Nephron progenitor cell (in vitro differentiated cells): ENCODE results near the gene CD209.
A peak's percentile ranks its signal among the peaks of the same experiment; 100 is the strongest.

Experiments
- DNase-seq: peaks from one replicate; pipeline ENCODE4 v3.0.0; 2021
- H3K27ac Mint-ChIP-seq: 2 replicates; pipeline ENCODE4 v1.8.0; 2021; ENCODE audit warnings: mild to moderate bottlenecking, moderate library complexity, mixed read lengths
- H3K27me3 Mint-ChIP-seq: 2 replicates; pipeline ENCODE4 v1.8.0; 2021; ENCODE audit warnings: mild to moderate bottlenecking, low read depth, mixed read lengths; ENCODE audit not compliant: poor library complexity
- H3K36me3 Mint-ChIP-seq: 2 replicates; pipeline ENCODE4 v1.8.0; 2021; ENCODE audit warnings: low read depth, mixed read lengths
- H3K4me1 Mint-ChIP-seq: 2 replicates; pipeline ENCODE4 v1.8.0; 2021; ENCODE audit warnings: mixed read lengths
- H3K4me3 Mint-ChIP-seq: 2 replicates; pipeline ENCODE4 v1.8.0; 2021; ENCODE audit warnings: mild to moderate bottlenecking, moderate library complexity, mixed read lengths
- H3K9me3 Mint-ChIP-seq: 2 replicates; pipeline ENCODE4 v1.8.0; 2021; ENCODE audit warnings: mild to moderate bottlenecking, moderate library complexity, mixed read lengths
- TF ChIP-seq, protein P1 (sequence below): fragments of 200-600 bp; sonication (generic); IDR thresholded peaks from 2 replicates; pipeline ENCODE4 v1.5.0; 2021; ENCODE audit warnings: antibody characterized with exemption

The CD209 gene

DNA sequence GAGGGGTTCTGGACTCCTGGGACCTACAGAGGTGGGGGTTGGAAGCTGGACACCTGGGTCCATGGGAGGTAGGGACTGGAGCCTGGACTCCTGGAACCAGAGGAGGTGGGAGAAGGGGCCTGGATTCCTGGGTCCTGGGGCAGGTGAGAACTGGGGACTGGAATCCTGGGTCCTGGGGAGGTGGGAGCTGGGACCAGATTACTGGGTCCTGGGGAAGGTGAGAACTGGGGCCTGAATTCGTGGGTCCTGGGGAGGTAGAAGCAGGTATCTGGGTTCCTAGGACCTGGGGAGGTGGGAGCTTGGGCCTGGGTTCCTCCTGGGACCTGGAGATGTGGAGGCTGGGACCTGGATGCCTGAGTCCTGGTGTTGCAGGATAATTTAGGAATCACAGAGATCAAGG is 16.4 kb upstream of the CD209 start:
- Mint-ChIP-seq H3K4me3 (no peak overlapping the region), H3K27ac (no peak overlapping the region), H3K36me3 (peaks cover 7% of the 10 kb centered on the region), H3K4me1 (no peaks in the 10 kb centered on the region), H3K27me3 (peaks cover 20% of the 10 kb centered on the region), H3K9me3 (peaks cover 33% of the 10 kb centered on the region)
- TF ChIP-seq, protein P1, sequence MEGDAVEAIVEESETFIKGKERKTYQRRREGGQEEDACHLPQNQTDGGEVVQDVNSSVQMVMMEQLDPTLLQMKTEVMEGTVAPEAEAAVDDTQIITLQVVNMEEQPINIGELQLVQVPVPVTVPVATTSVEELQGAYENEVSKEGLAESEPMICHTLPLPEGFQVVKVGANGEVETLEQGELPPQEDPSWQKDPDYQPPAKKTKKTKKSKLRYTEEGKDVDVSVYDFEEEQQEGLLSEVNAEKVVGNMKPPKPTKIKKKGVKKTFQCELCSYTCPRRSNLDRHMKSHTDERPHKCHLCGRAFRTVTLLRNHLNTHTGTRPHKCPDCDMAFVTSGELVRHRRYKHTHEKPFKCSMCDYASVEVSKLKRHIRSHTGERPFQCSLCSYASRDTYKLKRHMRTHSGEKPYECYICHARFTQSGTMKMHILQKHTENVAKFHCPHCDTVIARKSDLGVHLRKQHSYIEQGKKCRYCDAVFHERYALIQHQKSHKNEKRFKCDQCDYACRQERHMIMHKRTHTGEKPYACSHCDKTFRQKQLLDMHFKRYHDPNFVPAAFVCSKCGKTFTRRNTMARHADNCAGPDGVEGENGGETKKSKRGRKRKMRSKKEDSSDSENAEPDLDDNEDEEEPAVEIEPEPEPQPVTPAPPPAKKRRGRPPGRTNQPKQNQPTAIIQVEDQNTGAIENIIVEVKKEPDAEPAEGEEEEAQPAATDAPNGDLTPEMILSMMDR, result no peak
- no peak for DNase-seq

DNA sequence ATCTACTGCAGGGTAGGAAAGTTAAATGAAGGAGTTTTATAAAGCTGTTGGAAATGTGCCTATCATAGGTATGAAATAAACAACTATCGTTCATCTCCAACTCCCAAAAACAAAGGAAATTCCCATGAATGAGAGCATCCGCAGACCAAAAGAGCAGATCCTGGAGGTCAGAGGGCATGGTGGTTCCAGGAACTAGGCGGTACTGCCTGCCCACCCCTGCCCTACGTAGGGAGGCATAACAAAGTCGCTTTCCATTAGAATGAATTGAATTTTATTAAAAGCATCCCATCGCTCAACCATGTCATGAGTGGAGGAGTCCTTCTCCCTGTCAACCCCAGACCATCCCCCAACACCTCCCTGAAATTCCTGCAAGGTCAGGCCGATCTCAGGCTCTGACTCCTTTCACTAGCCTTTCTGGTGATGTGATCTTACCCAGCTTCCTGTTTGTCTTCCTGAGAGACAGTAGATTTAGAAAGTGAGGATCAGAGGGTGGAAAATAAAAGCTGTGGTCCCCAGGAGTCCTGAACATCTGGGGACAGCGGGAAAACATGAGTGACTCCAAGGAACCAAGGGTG is 15.5 kb upstream of the CD209 start, which contains the start of gene CLEC4M:
CLEC4M (plus strand) TSS at position 525 of the 575 bp plus-strand sequence; CDS start at position 549, 24 bp downstream.
- TF ChIP-seq, protein P1, result no peak
- Mint-ChIP-seq H3K4me1 (no peaks in the 10 kb centered on the region), H3K27me3 (peaks cover 20% of the 10 kb centered on the region), H3K27ac (peak within 1 kb of the TSS; percentile 57), H3K4me3 (no peak within 1 kb of the TSS), H3K9me3 (peaks cover 42% of the 10 kb centered on the region), H3K36me3 (peaks cover 7% of the 10 kb centered on the region)
- no peak for DNase-seq

DNA sequence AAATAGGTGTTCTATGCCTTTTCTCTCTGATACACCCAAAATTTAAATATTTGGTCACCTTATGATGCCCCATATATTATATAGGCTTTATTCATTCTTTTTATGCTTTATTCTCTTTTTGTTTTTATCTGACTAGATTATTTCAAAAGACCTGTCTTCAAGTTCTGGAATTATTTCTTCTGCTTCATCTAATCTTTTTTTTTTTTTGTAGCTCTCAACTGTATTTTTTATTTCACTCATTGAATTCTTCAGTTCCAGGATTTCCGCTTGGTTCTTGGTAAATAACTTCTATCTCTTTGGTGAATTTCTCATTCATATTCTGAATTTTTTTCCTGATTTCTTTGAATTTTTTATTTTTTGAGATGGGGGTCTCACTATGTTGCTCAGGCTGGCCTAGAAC is 11.8 kb upstream of the CD209 start:
- H3K36me3 Mint-ChIP-seq, result peaks cover 7% of the 10 kb centered on the region
- H3K4me1 Mint-ChIP-seq, result no peaks in the 10 kb centered on the region
- no peak for DNase-seq
- H3K27me3 Mint-ChIP-seq, result peaks cover 20% of the 10 kb centered on the region
- TF ChIP-seq, protein P1, result no peak
- peaks cover 76% of the 10 kb centered on the region for H3K9me3 Mint-ChIP-seq
- H3K4me3 Mint-ChIP-seq, result no peak overlapping the region
- H3K27ac Mint-ChIP-seq, result no peak overlapping the region

DNA sequence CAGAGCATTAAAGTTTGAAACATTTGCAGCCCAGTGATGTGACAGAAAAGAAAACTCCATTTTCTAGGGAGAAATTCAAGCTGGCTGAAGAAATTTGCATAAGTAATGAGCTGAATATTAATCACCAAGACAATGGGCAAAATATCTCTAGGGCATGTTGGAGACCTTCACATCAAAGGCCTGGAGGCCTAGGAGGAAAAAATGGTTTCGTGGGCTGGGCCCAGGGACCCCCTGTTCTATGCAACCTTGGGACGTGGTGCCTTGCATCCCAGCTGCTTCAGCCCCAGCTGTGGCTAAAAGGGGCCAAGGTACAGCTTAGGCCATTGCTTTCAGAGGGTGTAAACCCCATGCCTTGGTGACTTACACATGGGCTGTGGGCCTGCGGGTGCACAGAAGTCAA is 10.0 kb upstream of the CD209 start:
- DNase-seq, result no peak
- Mint-ChIP-seq H3K27ac (no peak overlapping the region), H3K36me3 (peaks cover 7% of the 10 kb centered on the region), H3K27me3 (peaks cover 21% of the 10 kb centered on the region), H3K4me1 (no peaks in the 10 kb centered on the region), H3K4me3 (no peak overlapping the region), H3K9me3 (peaks cover 79% of the 10 kb centered on the region)
- TF ChIP-seq, protein P1, result no peak

DNA sequence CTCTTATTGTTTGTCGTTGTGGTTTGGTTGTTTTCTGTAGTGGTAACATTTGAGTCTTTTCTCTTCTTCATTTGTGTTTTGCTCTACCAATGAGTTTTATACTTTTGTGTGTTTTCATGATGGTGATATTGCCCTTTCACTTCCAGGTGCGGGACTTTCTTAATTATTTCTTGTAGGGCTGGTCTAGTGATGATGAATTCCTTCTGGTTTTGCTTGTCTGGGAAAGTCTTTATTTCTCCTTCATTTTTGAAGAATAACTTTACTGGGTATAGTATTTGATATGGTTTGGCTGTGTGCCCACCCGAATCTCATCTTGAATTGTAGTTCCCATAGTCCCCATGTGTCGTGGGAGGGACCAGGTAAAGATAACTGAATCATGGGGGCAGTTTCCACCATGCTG is 8.9 kb upstream of the CD209 start:
- Mint-ChIP-seq H3K27me3 (peaks cover 28% of the 10 kb centered on the region), H3K9me3 (peaks cover 71% of the 10 kb centered on the region), H3K4me1 (no peaks in the 10 kb centered on the region), H3K27ac (no peak overlapping the region), H3K36me3 (peaks cover 7% of the 10 kb centered on the region), H3K4me3 (no peak overlapping the region)
- TF ChIP-seq, protein P1, result no peak
- no peak for DNase-seq

DNA sequence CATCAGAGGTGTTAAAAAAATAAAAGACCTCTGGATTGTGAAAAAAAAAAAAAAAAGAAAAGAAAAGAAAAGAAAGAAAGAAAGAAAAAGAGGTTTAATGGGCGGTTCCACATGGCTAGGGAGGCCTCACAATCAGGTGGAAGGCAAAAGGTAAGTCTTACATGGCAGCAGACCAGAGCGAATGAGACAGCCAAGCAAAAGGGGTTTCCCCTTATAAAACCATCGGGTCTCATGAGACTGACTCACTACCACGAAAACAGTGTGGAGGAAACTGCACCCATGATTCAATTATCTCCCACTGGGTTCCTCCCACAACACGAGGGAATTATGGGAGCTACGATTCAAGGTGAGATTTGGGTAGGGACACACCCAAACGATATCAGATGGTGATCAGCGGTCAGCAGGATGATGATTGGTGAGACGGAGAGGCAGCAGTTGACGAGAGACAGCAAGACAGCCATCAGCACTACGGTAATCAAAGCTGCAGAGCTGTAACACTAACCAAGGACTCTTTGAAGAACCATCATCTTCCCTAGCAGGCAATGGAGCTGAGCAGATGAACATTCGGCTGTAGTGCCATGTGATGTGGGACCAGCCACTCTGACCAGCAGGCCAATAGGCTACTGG is 3.9 kb upstream of the CD209 start:
- H3K27me3 Mint-ChIP-seq, result peaks cover 38% of the 10 kb centered on the region
- peaks cover 8% of the 10 kb centered on the region for H3K4me1 Mint-ChIP-seq
- H3K27ac Mint-ChIP-seq, result no peak overlapping the region
- H3K4me3 Mint-ChIP-seq, result no peak overlapping the region
- peaks cover 40% of the 10 kb centered on the region for H3K9me3 Mint-ChIP-seq
- TF ChIP-seq, protein P1, result no peak
- DNase-seq, result no peak
- no peaks in the 10 kb centered on the region for H3K36me3 Mint-ChIP-seq
